ENCODE results near the gene ZNF691.
"Not testable (repeated sequence)": the region's sequence is repeated elsewhere in the genome, so short reads cannot be mapped to it uniquely, and the experiment has no call there.

ZNF691 gene

GRCh38 chr1:42860339-42861013 lies 14.1 kb downstream of the ZNF691 start:
- no peak for DNase-seq

GRCh38 chr1:42861014-42861399 lies 14.6 kb downstream of the ZNF691 start:
- no peak for DNase-seq

- DNase-seq: no peak
Observed at GRCh38 chr1:42866549-42866948, 20.1 kb downstream of the ZNF691 start.

GRCh38 chr1:42868466-42868865 lies 22.1 kb downstream of the ZNF691 start:
- DNase-seq: not testable (repeated sequence)

GRCh38 chr1:42869254-42869653 lies 22.8 kb downstream of the ZNF691 start:
- DNase-seq: not testable (repeated sequence)

GRCh38 chr1:42869751-42870150 lies 23.3 kb downstream of the ZNF691 start:
- not testable (repeated sequence) for DNase-seq

GRCh38 chr1:42873108-42873507 lies 26.7 kb downstream of the ZNF691 start:
- not testable (repeated sequence) for DNase-seq

- no peak for DNase-seq
Observed at GRCh38 chr1:42873670-42874069, 27.3 kb downstream of the ZNF691 start.

- no peak for DNase-seq
Observed at GRCh38 chr1:42876009-42876408, 29.6 kb downstream of the ZNF691 start.

GRCh38 chr1:42877380-42877779 lies 31.0 kb downstream of the ZNF691 start:
- DNase-seq: no peak

- no peak for DNase-seq
Observed at GRCh38 chr1:42880384-42880783, 34.0 kb downstream of the ZNF691 start.

- DNase-seq: no peak
Observed at GRCh38 chr1:42886046-42886739, 39.8 kb downstream of the ZNF691 start.

GRCh38 chr1:42886800-42887199 lies 40.4 kb downstream of the ZNF691 start:
- DNase-seq: peak; percentile 6

- no peak for DNase-seq
Observed at GRCh38 chr1:42887366-42887765, 41.0 kb downstream of the ZNF691 start.

- DNase-seq: no peak
Observed at GRCh38 chr1:42888013-42888633, 41.7 kb downstream of the ZNF691 start.

GRCh38 chr1:42889264-42889663 lies 42.9 kb downstream of the ZNF691 start:
- DNase-seq: no peak

- peak; percentile 97 for DNase-seq
Observed at GRCh38 chr1:42891465-42892138, 45.2 kb downstream of the ZNF691 start.

- DNase-seq: not testable (repeated sequence)
Observed at GRCh38 chr1:42899960-42900359, 53.5 kb downstream of the ZNF691 start.
